Dedifferentiated amniotic fluid mesenchymal stem cell (primary cell): ENCODE results near the gene SMIM17.

Experiments
- DNase-seq: peaks from one replicate; pipeline ENCODE4 v3.0.0-alpha.2; 2016; ENCODE audit errors: extremely low spot score

SMIM17 gene

DNA sequence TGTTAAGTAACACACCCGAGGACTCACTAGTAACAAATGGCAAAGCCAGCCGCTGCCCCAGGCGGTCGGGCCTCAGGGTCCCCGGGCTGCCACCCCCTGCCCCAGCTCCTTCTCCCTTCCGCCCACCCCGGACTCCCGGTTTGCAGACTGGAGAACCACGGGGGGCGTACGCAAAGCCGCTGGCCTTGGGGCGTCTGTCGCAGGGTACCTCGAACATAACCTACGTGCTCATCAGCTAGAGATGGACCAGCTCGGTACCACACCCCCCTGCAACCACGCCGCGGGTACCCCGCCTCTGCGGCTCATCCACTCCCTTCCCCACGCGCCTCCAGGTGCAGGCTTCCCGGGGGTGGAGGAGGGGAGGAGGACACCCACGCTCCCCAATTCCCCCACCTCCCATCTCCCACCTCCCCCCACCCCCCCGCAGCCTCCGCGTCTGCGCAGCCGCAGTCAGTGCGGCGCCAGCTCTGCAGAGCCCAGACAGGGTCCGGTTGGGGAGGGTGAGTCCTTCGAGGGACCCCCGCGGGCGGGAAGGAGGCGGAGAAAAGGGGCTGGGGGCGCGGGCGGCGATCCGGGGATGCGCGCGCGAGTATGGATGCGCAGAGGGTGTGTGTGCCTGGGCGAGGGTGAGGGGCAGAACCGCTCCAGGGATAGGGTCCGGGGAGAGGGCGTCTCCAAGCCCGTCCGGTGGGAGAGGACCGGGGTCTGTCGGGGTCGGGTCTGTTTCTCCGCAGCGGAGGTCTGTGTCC, at the start of gene SMIM17:
Gene SMIM17 (plus strand): TSS at position 449 of the 749 bp plus-strand sequence. CDS start 2,509 bp downstream, outside the sequence.
- no peak for DNase-seq

DNA sequence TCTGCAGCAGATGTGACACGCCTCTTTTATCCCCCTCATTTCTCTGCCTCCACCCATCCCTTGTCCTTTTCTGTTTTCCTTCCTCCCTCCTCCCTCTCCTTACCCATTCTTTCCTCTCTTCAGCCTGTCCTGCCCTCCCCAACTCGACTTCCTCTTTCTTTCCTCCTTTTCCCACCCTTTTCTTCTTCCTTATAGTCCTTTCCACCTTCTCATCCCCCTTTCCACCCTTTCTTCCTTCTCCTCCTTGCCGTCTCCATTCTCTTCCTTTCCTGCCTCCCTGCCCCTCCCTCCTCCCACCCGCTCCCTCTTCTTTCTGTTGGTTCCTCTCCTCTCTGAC, 48.5 kb upstream of the SMIM17 start:
- DNase-seq: no peak

DNA sequence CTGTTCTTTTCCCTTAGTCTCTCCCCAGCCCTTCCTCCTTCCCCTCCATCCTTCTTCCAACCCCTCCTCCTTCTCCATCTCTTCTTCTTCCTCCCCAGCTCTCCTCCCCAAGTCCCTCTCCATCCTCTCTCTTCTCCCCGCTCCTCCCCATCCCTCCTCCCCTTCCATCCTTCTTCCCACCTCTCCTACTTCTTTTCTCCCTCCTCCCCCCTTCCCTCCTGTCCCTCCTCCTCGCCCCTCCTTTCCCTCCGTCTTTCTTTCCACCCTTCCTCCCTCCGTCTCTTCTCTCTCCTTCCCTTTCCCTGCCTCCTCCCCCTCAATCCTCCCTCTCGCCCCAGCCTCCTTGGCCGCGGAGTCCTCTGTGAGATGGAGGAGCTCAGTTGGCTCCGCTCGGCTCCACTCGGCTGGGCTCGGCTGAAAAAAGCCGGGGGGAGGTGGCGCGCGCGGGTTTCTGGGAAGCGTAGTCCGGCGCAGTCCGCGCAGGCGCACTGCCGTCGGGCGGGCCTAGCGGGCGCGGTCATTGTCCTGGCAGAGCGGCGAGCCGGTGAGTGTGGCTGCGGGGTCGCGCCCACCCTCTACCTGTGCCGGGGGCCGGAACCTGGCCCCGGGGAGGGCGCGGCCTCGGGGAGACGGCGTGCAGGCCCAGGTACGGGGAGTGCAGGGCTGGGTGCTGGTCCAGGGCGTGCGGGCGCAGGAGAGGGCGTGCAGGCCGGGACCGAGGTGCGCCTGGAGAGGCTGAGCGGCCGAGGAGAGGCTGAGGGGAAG, 48.0 kb upstream of the SMIM17 start, which contains the start of gene ZNF71:
Gene ZNF71 (plus strand): TSS at position 520 of the 765 bp plus-strand sequence. CDS start 6,257 bp downstream, outside the sequence.
- peak; percentile 88 for DNase-seq

DNA sequence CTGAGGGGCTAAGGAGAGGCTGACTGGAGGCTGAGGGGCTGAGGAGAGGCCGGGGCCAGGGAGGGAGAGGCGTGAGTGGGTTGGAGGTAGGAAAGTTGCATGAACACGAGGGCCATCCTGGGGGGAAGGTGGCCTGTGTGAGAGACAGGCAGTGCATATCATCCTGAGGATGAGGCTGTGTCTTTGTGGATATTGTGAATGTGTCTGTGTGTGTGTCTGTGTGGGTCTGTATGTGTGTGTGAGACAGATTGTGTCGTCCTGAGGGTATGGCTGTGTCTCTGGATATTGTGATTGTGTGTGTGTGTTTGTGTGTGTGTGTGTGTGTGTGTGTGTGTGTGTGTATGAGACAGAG, 47.4 kb upstream of the SMIM17 start:
- DNase-seq: no peak

DNA sequence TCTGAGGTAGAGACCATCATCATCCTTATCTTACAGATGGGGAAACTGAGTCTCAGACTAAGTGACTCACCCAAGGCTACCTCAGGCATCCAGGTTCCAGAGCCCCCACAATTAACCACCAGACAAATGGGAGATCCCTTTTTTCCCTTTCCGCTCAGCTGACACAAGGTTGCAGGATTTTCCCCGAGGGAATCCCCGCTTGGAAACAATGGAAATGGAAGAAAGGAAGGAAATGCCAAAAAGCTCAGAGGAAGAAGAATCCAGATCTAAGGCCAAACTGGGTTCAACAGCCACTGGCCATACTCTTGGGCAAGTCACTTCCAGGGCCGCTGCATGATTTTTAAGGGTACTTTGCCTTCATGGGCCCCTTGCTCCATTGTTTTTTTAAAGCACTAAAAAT, 46.3 kb upstream of the SMIM17 start:
- no peak for DNase-seq

DNA sequence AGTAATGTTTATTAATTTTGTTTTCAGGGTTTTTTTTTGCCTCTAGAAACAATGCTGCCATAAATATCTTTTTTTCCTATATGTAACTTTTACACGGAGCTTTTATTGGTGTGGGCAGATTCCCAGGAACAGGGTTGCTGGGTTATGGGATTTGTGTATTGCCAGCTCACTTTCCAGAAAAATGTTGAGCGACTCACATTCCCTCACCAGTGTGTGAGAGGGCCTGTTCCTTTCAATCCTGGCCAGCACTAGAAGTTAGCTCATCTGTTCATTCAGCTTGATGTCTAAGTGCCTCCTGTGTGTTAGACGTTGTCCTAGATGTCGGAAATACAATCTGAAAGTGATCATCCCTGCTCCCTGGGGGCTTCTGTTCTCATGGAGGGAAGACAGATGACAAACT, 45.3 kb upstream of the SMIM17 start:
- DNase-seq: no peak

DNA sequence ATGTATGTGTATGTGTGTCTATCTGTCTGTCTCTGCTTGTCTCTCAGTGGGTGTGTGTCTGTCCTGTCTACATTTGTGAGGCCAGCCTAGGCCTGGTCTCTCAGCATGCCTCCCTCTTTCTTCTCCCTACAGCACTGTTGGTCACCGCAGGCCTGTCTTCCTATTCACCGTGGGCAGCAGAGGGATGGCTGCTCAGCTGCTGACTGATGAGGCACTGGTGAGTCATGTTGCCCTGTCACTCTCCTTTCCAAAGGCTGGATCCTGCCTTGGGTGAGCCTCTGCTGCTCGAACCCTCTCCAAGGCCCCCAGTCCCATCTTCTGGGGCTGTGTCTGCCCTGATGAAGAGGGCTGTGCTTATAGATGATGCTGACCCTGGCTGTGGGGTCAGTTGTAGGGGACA, 41.6 kb upstream of the SMIM17 start:
- no peak for DNase-seq

DNA sequence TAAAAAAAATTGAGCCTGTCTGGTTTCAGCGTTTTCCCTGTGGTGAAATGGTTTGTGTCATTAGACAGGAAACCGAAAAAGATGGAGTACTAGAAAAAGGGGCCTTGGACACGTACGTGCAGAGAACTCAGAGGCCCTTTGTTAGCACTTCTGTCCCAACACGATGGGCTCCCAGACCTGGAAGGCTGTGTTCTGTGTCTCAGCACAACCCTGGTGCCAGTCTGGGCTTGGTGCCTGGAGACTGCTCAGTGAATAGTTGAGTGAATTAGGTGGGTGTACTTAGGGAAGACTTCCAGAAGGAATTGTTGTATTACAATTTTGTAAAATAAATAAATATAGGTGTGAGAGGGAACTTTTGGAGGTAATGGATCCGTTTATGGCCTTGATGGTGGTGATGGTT, 39.1 kb upstream of the SMIM17 start:
- no peak for DNase-seq

DNA sequence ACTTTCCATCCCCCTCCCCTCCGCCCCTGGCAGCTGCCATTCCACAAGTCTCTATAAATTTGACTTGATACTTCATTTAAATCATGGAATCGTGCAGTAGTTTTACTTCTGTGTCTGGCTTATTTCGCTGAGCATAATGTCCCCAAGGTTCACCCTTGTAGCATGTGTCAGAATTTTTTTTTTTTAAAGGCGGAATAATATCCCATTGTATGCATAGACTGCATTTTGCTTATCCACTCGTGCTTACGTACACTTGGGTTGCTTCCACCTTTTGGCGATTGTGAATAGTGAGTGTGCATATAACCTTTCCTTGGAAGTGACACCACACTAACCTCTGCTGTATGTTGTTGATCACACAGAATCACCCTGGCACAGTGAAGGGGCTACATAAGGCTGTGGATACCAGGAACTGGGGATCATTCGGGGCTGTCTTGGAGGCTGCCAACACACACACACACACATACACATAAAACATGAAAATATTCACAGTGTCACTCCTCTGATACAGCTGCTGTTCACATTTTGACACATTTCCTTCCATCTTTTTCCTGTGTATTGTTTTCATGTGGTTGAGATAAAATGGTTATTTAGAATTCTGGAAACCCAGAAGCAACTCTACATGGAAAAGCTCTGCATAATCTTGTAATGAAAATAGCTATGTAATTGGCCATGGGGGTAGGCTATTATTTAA, 34.5 kb upstream of the SMIM17 start:
- DNase-seq: no peak

DNA sequence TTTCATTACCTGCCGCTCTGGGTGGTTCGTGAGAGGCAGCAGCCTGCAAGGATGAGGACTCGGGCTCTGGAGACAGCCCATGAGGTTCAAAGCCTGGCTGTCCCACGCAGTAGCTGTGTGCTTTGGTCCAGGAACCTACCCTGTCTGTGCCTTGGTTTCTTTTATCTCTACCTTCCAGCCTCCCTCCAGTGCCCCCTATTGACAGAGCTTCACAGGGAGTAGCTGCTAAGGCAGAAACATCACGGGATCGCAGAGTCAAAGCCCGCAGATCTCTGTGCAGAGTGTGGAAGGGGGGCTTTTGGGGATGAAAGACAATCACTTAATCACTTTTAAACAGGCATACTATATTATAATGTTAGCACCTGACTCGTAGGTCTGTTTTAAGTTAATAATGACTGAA, 31.7 kb upstream of the SMIM17 start:
- no peak for DNase-seq

DNA sequence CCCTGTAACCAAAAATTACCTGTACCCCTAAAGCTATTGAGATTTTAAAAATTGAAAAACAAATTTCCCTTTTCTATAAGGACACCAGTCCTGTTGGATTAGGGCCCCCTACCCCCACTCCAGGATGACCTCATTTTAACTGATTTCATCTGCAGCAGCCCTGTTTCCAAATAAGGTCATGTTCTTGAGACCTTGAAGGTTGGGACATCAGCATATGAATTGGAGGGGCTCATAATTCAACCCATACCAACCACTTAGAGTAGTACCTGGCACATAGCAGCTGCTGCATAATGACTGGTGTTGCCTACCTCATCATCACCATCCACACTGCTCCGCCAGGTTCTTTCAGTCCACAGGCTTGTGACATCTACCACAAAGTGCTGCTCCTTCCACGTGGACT, 30.2 kb upstream of the SMIM17 start:
- no peak for DNase-seq

DNA sequence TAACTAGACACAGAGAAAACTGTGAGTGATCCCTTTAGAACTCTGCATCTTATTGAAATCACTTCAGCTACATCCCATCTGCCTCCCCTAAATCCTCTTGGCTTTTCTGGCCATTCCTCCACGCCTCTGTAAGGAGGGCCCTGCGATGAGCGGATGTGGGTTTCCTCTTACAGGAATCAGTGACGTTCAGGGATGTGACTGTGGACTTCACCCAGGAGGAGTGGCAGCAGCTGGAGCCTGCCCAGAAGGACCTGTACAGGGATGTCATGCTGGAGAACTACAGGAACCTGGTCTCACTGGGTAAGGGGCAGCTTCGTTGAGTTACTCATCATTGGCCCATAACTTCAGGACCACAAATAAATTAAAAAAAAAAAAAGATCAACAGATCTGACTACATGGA, 29.3 kb upstream of the SMIM17 start:
- DNase-seq: no peak

DNA sequence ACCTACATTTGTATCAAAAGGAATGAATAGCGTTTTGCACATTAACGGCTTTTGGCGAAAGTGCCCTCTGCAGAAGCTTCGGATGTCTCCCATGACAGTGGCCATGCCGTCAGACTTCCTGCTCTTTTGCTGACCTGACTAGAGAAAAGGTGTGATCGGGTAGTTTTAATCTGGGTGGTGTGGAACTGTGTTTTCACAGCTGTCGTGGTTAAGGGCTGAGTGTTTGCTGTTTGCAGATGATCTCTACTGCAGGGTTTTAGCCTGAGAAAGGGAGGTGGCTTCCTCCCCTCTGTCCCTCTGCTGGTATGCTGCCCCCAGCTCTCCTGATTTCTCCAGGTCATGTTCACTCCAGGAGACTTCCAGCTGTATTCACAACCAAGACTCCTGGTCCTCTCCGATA, 25.4 kb upstream of the SMIM17 start:
- no peak for DNase-seq

DNA sequence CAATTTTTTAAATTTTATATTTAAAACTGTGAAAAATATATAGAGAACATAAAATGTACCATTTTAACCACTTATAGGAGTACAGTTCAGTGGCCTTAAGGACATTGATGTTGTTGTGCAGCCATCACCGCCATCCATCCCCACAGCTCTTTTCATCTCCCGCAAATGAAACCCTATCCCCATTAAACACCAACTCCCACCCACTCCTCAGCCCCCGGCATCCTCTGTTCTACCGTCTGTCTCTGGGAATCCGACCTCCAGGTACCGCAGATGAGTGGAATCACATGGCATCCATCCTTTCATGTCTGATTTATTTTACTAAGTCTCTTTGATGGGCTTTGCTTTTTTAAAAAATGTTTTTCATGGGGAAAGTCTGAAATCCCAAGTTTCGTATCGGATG, 23.8 kb upstream of the SMIM17 start:
- no peak for DNase-seq

DNA sequence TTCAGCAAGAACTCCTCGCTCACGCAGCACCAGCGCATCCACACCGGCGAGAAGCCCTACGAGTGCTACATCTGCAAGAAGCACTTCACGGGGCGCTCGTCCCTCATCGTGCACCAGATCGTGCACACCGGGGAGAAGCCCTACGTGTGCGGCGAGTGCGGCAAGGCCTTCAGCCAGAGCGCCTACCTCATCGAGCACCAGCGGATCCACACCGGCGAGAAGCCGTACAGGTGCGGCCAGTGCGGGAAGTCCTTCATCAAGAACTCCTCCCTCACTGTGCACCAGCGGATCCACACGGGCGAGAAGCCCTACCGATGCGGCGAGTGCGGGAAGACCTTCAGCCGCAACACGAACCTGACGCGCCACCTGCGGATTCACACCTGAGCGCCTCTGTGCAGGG, 20.6 kb upstream of the SMIM17 start:
- DNase-seq: no peak

DNA sequence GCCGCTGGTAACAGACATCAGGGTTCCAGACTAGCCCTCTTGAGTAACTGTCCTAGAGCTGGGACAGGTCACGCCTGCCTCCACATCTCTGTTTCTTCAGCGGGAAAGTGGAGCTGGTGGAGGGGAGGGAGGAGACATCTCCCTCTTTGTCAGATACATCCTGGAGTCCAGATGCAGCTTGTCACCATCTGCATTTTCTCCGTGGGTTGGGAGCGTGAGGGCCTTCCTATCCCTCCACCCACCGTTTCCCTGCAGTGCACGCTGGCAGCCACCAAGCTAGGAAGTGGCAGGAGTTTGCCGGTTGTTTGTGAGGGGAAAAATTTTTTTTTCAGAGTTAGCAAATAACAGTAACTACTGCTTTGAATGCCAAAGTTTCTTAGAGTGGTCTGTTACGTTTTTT, 20.0 kb upstream of the SMIM17 start:
- DNase-seq: no peak

DNA sequence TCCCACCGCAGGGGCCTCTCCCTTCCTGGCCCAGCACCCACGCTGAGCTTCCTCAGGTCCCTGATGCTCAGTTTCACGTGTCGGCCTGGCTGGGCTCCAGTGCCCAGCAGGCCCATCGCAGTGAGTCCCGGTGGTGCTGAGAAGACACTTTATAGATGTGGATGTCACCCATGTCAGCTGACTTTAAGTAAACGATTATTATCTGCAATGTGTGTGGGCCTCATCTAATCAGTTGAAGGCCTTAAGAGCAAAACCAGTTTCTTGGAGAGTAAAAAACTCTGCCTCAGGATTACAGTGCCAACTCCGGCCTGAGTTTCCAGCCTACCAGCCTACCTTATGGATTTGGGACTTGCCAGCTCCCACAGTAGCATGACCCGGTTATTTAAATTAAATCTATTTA, 17.3 kb upstream of the SMIM17 start:
- no peak for DNase-seq

DNA sequence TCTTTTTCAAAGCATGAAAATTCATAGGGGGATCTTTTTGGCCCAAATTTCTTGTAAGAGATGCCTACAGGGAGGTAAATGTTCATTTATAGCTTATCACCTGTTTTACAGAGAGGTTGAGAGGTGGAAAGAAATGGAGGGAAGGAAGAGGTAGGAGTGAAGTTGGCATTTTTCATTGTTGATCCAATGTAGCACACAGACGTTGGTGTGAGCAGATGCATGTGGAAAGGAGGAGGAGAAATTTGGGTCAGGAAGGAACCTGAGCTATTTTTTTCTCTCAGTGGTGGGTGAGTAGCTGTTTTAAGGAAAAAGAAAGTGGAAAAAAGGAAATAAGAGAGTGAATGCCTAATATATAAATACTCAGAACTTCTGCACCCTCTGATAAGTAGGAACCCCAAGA, 9.9 kb upstream of the SMIM17 start:
- no peak for DNase-seq

DNA sequence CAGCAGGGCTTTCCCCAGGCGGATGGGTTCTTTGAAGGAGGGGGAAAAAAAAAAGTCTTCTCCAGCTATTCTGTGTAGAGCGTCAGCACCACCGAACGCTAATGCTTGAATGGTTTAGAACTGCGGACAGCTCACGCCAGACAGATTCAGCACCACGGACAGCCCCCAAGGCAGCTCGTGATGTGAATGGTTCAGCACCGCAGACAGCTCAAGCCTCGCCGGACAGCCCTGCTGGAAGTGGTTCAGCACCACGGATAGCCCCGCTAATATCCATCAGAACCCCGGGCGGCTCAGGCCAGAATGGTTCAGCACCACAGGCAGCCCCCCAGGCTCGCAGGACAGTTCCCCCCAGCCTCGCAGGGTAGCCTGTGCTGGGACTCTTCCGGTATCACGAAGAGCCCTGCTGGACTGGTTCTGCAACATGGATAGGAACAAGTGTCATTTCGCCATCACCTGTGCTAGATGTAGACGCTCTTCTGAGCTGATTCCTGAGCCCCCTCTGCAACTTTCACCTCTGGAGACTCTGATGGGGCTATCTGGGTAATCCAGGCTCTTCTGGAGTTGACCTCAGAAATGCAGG, 4.9 kb upstream of the SMIM17 start:
- DNase-seq: peak; percentile 67

DNA sequence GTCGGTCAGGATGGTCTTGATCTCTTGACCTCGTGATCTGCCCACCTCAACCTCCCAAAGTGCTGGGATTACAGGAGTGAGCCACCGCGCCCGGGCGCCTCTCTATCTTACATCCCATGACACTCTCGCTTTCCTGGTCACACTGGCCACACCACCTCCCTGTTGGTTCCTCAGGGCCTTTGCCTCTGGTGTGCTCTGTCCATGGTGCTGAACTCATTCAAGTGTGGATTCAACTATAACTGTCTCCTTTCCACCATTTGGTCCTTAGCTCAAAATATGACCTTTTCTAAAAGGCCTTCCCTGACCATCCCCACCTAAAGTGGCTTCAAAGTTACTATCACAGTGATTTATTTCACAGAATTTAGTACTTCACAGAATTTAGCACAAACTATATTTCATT, 3.7 kb upstream of the SMIM17 start:
- no peak for DNase-seq

DNA sequence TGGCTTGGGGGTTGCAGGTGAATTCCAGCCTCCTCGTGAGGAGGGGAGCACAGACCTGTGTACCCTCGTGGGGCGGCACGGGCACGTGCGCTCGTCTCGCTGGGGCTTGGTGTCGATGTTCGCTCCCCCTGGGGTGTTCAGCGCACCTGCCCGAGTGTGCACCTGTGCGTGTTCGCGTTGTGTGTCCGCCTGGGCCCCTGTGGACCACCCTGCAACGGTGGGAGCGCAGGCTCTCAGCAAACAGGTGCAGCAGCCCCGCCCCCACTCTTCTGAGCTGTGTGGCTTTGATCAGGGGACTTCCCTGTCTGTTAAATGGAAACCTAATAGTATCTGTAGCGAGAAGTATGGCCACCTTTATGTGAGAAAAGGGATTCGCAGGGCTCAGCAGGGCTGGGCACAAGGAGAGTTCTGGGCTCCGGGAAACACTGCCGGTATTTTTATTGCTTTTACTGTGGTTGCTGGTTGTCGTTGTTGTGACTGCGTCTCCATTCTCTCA, 549 bp downstream of the SMIM17 start:
- no peak for DNase-seq

DNA sequence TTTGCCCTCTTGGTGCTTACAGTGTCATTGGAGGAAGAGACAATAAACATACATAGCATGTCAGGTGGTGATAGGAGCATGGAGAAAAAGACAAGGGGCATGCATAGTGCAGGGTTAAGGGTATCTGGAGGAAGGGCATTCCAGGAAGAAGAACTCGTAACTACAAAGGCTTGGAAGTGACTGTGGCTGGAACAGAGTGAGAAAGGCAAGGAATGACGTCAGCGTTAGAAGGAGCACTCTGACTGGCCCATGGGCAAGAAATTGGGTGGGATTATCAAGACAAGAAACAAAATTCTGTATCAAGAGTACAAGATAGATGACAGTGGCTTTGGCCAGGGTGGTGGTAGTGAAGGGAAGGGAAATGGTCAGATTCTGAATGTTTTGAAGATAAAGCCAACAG, 11.2 kb downstream of the SMIM17 start:
- DNase-seq: no peak
